Measurements from ENCODE around the gene HSDL1.
"Not testable (repeated sequence)": the region's sequence is repeated elsewhere in the genome, so short reads cannot be mapped to it uniquely, and the experiment has no call there.

Gene HSDL1

DNA sequence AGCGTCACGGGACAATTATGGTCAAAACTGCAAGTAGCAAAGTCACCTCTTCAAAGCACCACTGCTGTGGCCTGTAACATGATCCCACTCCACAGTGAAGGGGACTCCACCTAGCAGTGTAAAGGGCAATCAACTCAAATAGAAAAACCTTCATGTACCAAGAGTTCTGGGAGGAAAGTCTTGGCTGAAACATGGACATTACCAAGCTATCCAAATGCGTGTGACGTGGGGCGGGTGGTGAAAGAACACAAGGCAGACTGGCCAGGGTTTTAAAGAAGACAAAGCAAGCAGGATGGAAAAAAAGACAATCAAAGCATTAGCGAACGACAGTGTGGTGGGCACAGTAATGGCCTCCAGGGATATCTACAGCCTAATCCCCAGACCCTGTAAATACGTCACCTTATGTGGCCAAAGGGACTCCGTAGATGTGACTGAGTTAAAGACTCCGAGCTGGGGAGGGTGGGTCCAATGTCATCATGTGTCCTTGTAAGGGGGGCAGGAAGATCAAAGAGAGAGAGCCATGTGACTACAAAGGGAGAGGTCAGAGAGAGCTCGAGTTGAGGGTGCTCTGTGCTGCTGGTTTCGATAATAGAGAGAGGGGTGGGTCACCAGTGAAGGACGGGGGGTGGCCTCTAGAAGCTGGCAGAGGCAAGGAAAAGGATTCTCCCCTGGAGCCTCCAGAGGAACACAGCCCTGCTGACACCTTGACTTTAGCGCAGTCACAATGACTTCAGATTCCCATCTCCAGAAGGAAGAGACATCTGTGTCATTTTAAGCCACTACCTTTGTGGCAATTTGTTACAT, 6.0 kb downstream of the HSDL1 start:
- DNase-seq (ENCODE audit: low read depth in 2 of 2): no peak

DNA sequence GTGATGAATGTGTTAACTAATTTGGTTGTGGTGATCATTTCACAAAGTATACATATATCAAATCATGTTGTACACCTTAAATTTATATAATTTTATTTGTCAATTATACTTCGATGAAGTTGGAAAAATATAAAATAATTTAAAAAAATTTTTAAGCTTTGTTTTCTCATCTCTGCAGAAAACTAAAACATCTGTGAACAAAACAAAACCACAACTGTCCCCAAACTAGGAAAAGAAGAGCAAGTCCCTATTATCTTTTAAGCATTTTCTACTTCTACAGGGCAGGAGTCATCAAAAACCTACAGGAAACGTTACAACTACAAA, 6.5 kb downstream of the HSDL1 start:
- DNase-seq (ENCODE audit: low read depth in 2 of 2): no peak

- DNase-seq (ENCODE audit: low read depth in 2 of 2): no peak
Observed at GRCh38 chr16:84137769-84138357, 7.1 kb downstream of the HSDL1 start.

GRCh38 chr16:84137287-84137686, 7.7 kb downstream of the HSDL1 start:
- DNase-seq (ENCODE audit: low read depth in 2 of 2): no peak

GRCh38 chr16:84136331-84137125, 8.4 kb downstream of the HSDL1 start:
- no peak for DNase-seq (ENCODE audit: low read depth in 2 of 2)

- DNase-seq (ENCODE audit: low read depth in 2 of 2): no peak
Observed at GRCh38 chr16:84132527-84133285, 12.3 kb downstream of the HSDL1 start.

- DNase-seq (ENCODE audit: low read depth in 2 of 2): no peak
Observed at GRCh38 chr16:84131117-84131516, 13.9 kb downstream of the HSDL1 start.

DNA sequence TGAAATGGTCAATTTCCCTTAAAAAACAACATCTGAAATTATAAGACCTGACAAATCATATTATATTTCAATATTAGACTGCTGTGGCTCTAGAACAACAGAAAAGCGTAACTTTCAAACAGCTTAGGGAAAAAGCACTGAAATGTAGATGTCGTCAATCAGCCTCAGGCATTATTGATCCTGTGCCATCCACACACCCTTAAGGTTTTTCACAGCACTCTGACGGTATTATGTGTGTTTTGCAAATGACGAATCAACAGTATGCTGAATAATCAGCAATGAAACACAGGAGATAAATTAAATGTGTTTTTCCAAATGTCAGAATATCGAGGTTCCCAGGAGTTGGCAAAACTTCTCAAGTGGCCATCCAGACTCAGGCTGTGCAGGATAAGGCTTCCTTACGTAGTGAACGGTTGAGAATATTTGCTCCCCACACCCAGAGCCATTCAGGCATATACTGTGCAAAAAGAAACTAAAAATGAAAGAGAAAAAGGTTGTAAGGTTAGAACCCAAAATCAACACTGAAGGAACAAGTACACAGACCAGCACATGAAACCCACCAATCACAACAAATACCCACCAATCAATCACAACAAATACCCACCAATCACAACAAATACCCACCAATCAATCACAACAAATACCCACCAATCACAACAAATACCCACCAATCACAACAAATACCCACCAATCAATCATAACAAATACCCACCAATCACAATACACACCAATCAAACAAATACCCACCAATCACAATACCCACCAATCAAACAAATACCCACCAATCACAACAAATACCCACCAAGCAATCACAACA, 20.5 kb downstream of the HSDL1 start:
- no peak for DNase-seq (ENCODE audit: low read depth in 2 of 2)

GRCh38 chr16:84121007-84121406, 24.0 kb downstream of the HSDL1 start:
- DNase-seq (ENCODE audit: low read depth in 2 of 2): no peak

DNA sequence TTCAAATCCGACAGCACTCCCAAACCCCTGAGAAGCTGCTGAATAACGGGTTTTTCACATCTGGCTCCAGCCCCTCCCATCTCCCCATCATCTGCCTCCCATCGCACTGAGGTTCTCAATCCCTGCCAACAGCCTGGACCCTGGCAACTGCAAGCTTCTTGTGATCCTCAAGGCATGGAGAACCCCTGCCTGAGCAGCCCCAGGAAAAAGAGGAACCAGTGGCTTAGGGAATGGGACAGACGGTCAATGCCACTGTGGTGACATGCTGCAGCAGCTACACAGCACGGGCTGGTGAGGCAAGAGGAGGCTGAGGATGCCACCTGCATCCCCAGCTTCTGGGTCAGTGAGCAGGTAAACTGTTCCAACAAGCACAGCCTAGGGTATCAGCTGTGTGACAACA, 25.0 kb downstream of the HSDL1 start:
- DNase-seq (ENCODE audit: low read depth in 2 of 2): no peak

DNA sequence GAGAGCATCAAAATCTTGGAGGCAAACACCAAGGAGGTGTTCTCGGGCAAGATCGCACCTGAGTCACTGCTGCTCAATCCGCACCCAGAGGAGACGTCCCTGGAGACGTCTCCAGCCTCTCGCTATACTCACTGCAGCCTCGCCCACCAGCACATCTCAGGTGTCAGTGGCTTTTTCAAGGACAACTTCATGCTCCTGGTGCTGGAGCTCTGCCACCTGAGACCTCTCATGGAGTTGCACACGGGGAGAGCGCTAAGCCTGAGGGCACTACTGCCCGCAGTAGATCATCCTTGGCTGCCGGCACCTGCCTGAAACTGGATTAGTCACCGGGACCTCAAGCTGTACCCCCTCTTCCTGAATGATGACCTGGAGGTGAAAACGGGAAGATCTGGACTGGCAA, 25.6 kb downstream of the HSDL1 start:
- no peak for DNase-seq (ENCODE audit: low read depth in 2 of 2)

GRCh38 chr16:84118315-84118714, 26.7 kb downstream of the HSDL1 start:
- DNase-seq (ENCODE audit: low read depth in 2 of 2): not testable (repeated sequence)

DNA sequence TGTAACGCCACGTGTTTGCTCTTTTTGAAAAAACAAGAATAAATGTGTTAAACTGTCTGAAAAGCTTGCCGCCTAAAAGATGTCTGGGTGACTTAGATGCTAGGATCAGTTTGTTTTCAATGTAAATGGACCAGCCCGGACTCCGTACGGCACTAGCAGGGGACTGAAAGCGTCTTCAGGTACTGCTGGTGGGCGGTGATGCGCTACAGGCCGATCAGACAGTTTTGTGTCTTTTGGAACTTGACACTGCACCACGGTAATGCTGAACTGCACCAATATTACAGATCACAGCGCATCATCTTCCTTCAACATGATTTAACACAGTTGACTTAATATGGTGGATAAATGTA, 27.5 kb downstream of the HSDL1 start:
- no peak for DNase-seq (ENCODE audit: low read depth in 2 of 2)

GRCh38 chr16:84116720-84117493, 28.1 kb downstream of the HSDL1 start, which contains the start of gene MBTPS1:
MBTPS1 (minus strand) TSS chr16:84116942; CDS start chr16:84101783, 15,159 bp downstream.
- DNase-seq (ENCODE audit: low read depth in 2 of 2): peak; percentile 96 to 97

- no peak for DNase-seq (ENCODE audit: low read depth in 2 of 2)
Observed at GRCh38 chr16:84115919-84116719, 28.9 kb downstream of the HSDL1 start.

DNA sequence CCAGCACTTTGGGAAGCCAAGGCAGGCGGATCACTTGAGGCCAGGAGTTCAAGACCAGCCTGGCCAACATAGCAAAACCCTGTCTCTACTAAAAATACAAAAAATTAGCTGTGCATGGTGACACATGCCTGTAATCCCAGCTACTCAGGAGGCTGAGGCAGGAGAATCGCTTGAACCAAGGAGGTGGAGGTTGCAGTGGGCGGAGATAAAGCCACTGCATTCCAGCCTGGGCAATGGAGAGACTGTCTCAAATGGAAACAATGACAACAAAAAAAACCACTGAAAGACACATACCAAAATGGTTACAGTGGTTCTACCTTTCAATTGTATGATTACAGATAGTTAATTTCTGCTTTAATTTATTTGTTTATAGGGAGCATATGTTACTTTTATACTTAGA, 33.0 kb downstream of the HSDL1 start:
- DNase-seq (ENCODE audit: low read depth in 2 of 2): not testable (repeated sequence)

DNA sequence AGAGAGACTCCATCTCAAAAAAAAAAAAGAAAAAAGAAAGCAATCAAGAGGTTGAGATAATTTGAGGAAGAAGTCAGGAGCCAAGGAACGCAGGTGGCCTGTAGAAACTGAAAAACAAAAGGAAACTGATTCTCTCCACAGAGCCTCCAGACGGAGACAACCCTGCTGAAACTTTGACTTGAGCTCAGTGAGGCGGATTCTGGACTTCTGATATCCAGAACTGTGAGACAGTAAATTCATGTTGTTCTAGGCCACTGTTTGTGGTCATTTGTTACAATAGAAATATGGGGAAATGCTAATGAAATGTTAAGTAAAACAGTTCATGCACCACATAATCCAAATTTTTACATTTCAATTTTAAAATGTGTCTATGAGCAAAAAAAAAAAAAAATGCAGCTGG, 33.5 kb downstream of the HSDL1 start:
- DNase-seq (ENCODE audit: low read depth in 2 of 2): no peak

- DNase-seq (ENCODE audit: low read depth in 2 of 2): no peak
Observed at GRCh38 chr16:84110527-84110926, 34.5 kb downstream of the HSDL1 start.

DNA sequence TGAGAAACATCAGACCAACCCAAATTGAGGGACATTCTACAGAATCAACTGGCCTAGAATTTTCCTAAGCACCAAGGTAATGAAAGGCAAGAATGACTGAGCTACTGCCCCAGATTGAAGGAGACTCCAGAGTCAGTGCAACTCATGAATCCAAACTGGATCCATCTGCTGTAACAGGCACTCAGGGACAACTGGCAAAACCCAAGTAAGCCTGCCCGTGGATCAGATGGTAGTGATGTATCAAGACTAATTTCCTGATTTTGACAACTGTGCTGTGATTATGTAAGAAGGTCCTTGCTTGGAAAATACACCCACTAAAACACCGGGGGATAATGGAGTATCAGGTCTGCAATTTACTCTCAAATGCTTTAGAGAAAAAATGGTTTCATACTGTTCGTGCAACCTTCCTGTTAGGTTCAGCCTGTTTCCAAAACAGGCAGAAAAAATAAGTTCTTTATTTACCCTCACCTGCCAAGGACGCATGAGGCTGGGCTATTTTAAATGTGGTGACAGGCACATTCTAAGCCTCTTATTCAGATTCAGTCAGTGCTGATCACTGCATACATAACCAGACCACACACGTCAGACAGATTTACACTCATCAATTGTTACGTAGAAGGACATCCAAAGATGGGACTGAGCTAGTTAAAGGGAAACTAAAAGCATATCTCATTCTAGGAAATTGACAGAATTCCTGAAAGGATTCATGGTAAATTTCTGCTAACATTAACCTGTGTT, 35.2 kb downstream of the HSDL1 start:
- DNase-seq (ENCODE audit: low read depth in 2 of 2): no peak
